CMK (cell line): Measurements from ENCODE around the gene TFEC.
"Not testable (repeated sequence)": the region's sequence is repeated elsewhere in the genome, so short reads cannot be mapped to it uniquely, and the experiment has no call there.

Experiments used
- DNase-seq: peaks from one replicate; pipeline ENCODE4 v3.0.0-alpha.2; 2010; ENCODE audit warnings: low read depth

Gene TFEC

GRCh38 chr7:116030651-116031276 lies at the start of gene TFEC:
TFEC (minus strand) TSS chr7:116030763; CDS start chr7:115984441, 46,322 bp downstream.
- peak; percentile 4 for DNase-seq

- no peak for DNase-seq
These were observed 45.0 kb upstream of the TFEC start for GRCh38 chr7:116075351-116076145.

- DNase-seq, result no peak
These were observed 41.1 kb upstream of the TFEC start for GRCh38 chr7:116071629-116072028.

GRCh38 chr7:116064179-116064578 lies 33.6 kb upstream of the TFEC start:
- no peak for DNase-seq

- no peak for DNase-seq
These were observed 32.1 kb upstream of the TFEC start for GRCh38 chr7:116062666-116063065.

GRCh38 chr7:116052006-116052405 lies 21.4 kb upstream of the TFEC start:
- DNase-seq, result no peak

- DNase-seq, result not testable (repeated sequence)
These were observed 16.7 kb upstream of the TFEC start for GRCh38 chr7:116047261-116047660.

GRCh38 chr7:116045532-116045931 lies 15.0 kb upstream of the TFEC start:
- no peak for DNase-seq

GRCh38 chr7:116041615-116042014 lies 11.1 kb upstream of the TFEC start:
- no peak for DNase-seq

- DNase-seq, result no peak
These were observed 6.8 kb upstream of the TFEC start for GRCh38 chr7:116037401-116037800.

- no peak for DNase-seq
These were observed 3.8 kb upstream of the TFEC start for GRCh38 chr7:116034411-116034810.

- DNase-seq, result no peak
These were observed 2.3 kb upstream of the TFEC start for GRCh38 chr7:116032886-116033285.

- no peak for DNase-seq
These were observed 1.8 kb downstream of the TFEC start for GRCh38 chr7:116028787-116029186.

- no peak for DNase-seq
These were observed 2.8 kb downstream of the TFEC start for GRCh38 chr7:116027786-116028185.

GRCh38 chr7:116024826-116025809 lies 5.4 kb downstream of the TFEC start:
- no peak for DNase-seq

- no peak for DNase-seq
These were observed 9.3 kb downstream of the TFEC start for GRCh38 chr7:116021237-116021636.

GRCh38 chr7:116018731-116019130 lies 11.8 kb downstream of the TFEC start:
- DNase-seq, result no peak

- DNase-seq, result no peak
These were observed 16.9 kb downstream of the TFEC start for GRCh38 chr7:116013675-116014074.

GRCh38 chr7:116011584-116011983 lies 19.0 kb downstream of the TFEC start:
- no peak for DNase-seq

GRCh38 chr7:116004762-116005161 lies 25.8 kb downstream of the TFEC start:
- not testable (repeated sequence) for DNase-seq

GRCh38 chr7:115997221-115997620 lies 33.3 kb downstream of the TFEC start:
- no peak for DNase-seq

GRCh38 chr7:115995701-115996100 lies 34.9 kb downstream of the TFEC start:
- no peak for DNase-seq
